SU-DHL-6 (cell line): ENCODE measurements around the gene SHROOM4.

Source experiments
- H2AFZ ChIP-seq: fragments of 200-600 bp; sonication (generic); 2 replicates; pipeline ENCODE4 v1.6.1; 2014; ENCODE audit warnings: low read depth, mild to moderate bottlenecking, moderate library complexity, mixed read lengths, antibody characterized with exemption, low read length; ENCODE audit not compliant: severe bottlenecking
- H3F3A ChIP-seq: fragments of 200-600 bp; shearing (Covaris generic); 2 replicates; pipeline ENCODE4 v1.6.0; 2016; ENCODE audit warnings: antibody characterized with exemption, mild to moderate bottlenecking; ENCODE audit not compliant: insufficient read depth
- H3K27ac ChIP-seq: fragments of 200-600 bp; sonication (generic); 2 replicates; pipeline ENCODE4 v1.5.1; 2016; ENCODE audit warnings: low read depth, mild to moderate bottlenecking, low read length, moderate library complexity, mixed read lengths
- H3K27me3 ChIP-seq: fragments of 200-600 bp; sonication (generic), shearing (Covaris generic); 2 replicates; pipeline ENCODE4 v1.6.0; 2014; ENCODE audit warnings: mild to moderate bottlenecking, low read length
- H3K36me3 ChIP-seq: fragments of 200-600 bp; sonication (generic); 2 replicates; pipeline ENCODE4 v1.6.1; 2014; ENCODE audit warnings: mild to moderate bottlenecking, low read length, mixed read lengths
- H3K4me2 ChIP-seq: fragments of 300-600, 200-600 bp; shearing (Covaris generic), sonication (generic); 2 replicates; pipeline ENCODE4 v1.6.0; 2014; ENCODE audit warnings: low read length, low read depth, mild to moderate bottlenecking; ENCODE audit not compliant: poor library complexity, severe bottlenecking
- H3K4me3 ChIP-seq: fragments of 200-600 bp; sonication (generic); 2 replicates; pipeline ENCODE4 v1.5.1; 2014; ENCODE audit warnings: antibody characterized with exemption, low read length, mild to moderate bottlenecking, mixed read lengths; ENCODE audit not compliant: insufficient read depth, poor library complexity, severe bottlenecking
- H3K79me2 ChIP-seq: fragments of 200-600 bp; sonication (generic); 2 replicates; pipeline ENCODE4 v1.6.1; 2014; ENCODE audit warnings: mild to moderate bottlenecking, low read length, moderate library complexity; ENCODE audit not compliant: insufficient read depth
- H3K9ac ChIP-seq: fragments of 200-600 bp; sonication (generic); 2 replicates; pipeline ENCODE4 v1.7.0; 2014; ENCODE audit warnings: mild to moderate bottlenecking, low read length
- H3K9me2 ChIP-seq: fragments of 200-600 bp; sonication (generic); replicated peaks from 2 replicates; pipeline ENCODE4 v1.6.1; 2014; ENCODE audit warnings: low read length; ENCODE audit not compliant: insufficient read depth
- H3K9me3 ChIP-seq: fragments of 200-600 bp; sonication (generic); 2 replicates; pipeline ENCODE4 v1.6.1; 2014; ENCODE audit warnings: low read length, mixed read lengths; ENCODE audit not compliant: insufficient read depth
- H4K20me1 ChIP-seq: fragments of 200-600 bp; sonication (generic); 2 replicates; pipeline ENCODE4 v1.6.1; 2014; ENCODE audit warnings: low read depth, mild to moderate bottlenecking, antibody characterized with exemption, low read length, moderate library complexity, mixed read lengths
- EZH2phosphoT487 ChIP-seq: fragments of 200-600 bp; sonication (generic), shearing (Covaris generic); conservative IDR thresholded peaks from 2 replicates; pipeline ENCODE4 v1.6.1; 2018; ENCODE audit warnings: mild to moderate bottlenecking, antibody characterized with exemption, low read length, moderate library complexity, mixed read lengths
- TF ChIP-seq, protein P1 (sequence below): fragments of 200-600 bp; sonication (generic); IDR thresholded peaks from one replicate; pipeline ENCODE4 v1.5.1; 2017; ENCODE audit warnings: antibody characterized with exemption, mild to moderate bottlenecking, low read length, moderate library complexity; ENCODE audit not compliant: insufficient read depth, poor library complexity, severe bottlenecking

Gene SHROOM4

DNA sequence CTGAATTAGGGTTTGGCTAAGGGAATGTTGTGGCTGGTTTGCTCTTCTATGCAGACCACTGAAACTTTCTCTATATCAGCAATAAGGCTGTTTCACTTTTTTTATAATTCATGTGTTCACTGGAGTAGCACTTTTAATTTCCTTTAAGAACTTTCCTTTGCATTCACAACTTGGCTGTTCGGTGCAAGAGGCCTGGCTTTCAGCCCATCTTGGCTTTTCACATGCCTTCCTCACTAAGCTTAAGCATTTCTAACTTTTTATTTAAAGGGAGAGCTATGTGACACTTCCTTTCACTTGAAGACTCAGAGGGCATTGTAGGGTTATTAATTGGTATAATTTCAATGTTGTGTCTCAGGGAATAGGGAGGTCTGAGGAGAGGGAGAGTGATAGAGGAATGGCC lies 142.3 kb downstream of the SHROOM4 start:
- no peak overlapping the region for H3K4me2 ChIP-seq
- TF ChIP-seq EZH2phosphoT487, result no peak
- TF ChIP-seq, protein P1, sequence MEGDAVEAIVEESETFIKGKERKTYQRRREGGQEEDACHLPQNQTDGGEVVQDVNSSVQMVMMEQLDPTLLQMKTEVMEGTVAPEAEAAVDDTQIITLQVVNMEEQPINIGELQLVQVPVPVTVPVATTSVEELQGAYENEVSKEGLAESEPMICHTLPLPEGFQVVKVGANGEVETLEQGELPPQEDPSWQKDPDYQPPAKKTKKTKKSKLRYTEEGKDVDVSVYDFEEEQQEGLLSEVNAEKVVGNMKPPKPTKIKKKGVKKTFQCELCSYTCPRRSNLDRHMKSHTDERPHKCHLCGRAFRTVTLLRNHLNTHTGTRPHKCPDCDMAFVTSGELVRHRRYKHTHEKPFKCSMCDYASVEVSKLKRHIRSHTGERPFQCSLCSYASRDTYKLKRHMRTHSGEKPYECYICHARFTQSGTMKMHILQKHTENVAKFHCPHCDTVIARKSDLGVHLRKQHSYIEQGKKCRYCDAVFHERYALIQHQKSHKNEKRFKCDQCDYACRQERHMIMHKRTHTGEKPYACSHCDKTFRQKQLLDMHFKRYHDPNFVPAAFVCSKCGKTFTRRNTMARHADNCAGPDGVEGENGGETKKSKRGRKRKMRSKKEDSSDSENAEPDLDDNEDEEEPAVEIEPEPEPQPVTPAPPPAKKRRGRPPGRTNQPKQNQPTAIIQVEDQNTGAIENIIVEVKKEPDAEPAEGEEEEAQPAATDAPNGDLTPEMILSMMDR, result no peak
- H3K79me2 ChIP-seq, result no peaks in the 10 kb centered on the region
- H3K27ac ChIP-seq, result no peak overlapping the region
- H3K9me3 ChIP-seq, result no peaks in the 10 kb centered on the region
- H3K9me2 ChIP-seq, result no peaks in the 10 kb centered on the region
- H3K9ac ChIP-seq, result no peak overlapping the region
- no peak overlapping the region for H2AFZ ChIP-seq
- no peaks in the 10 kb centered on the region for H3F3A ChIP-seq
- no peaks in the 10 kb centered on the region for H3K27me3 ChIP-seq
- no peaks in the 10 kb centered on the region for H3K36me3 ChIP-seq
- H3K4me3 ChIP-seq, result no peak overlapping the region
- H4K20me1 ChIP-seq, result no peaks in the 10 kb centered on the region

DNA sequence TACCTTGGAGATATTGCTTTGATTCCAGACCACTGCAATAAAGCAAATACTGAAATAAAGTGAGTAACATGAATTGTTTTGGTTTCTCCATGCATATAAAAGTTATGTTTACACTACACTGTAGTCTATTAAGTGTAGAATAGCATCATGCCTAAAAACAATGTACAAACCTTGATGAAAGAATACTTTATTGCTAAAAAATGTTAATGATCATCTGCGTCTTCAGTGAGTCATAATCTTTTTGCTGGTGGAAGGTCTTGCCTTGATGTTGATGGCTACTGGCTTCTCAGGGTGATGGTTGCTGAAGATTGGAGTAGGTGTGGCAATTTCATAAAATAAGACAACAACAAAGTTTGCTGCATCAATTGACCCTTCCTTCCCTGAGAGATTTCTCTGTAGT lies 145.1 kb downstream of the SHROOM4 start:
- H3K9me3 ChIP-seq, result no peaks in the 10 kb centered on the region
- H3K27ac ChIP-seq, result no peak overlapping the region
- H3K4me2 ChIP-seq, result no peak overlapping the region

DNA sequence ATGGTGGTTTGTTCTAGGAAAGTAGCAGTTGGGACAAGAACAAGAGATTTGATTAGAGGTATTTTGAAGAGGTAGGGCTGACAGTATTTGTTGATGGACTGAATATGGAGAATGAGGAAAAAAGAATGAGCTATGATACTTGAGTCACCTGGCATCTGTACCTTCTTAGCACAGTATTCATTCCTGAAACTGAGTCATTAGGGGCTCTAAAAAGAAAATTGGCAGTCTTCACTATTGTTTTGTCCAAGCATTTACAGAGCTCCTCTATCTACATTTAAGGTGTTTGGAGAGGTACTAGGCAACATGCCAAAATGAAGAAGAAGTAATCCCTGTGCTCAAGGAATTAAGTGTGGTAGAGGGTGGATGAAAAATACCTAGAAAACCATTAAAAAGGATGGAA lies 165.8 kb downstream of the SHROOM4 start:
- Histone ChIP-seq H2AFZ (no peak overlapping the region), H3K79me2 (no peaks in the 10 kb centered on the region), H3K27me3 (no peaks in the 10 kb centered on the region), H3K27ac (no peak overlapping the region), H3K9me2 (no peaks in the 10 kb centered on the region), H4K20me1 (no peaks in the 10 kb centered on the region), H3K9ac (no peak overlapping the region), H3K4me2 (no peak overlapping the region), H3F3A (no peaks in the 10 kb centered on the region), H3K9me3 (no peaks in the 10 kb centered on the region), H3K36me3 (no peaks in the 10 kb centered on the region), H3K4me3 (no peak overlapping the region)
- TF ChIP-seq, protein P1, result no peak
- no peak for TF ChIP-seq EZH2phosphoT487

More for the DNA sequence above, 145.1 kb downstream of the SHROOM4 start:
- H2AFZ ChIP-seq, result no peak overlapping the region
- H3K4me3 ChIP-seq, result no peak overlapping the region
- H3K9me2 ChIP-seq, result no peaks in the 10 kb centered on the region
- H3K27me3 ChIP-seq, result no peaks in the 10 kb centered on the region
- no peaks in the 10 kb centered on the region for H3K36me3 ChIP-seq
- H3K79me2 ChIP-seq, result no peaks in the 10 kb centered on the region
- H3F3A ChIP-seq, result no peaks in the 10 kb centered on the region
- H3K9ac ChIP-seq, result no peak overlapping the region
- TF ChIP-seq EZH2phosphoT487, result no peak
- TF ChIP-seq, protein P1, result no peak
- no peaks in the 10 kb centered on the region for H4K20me1 ChIP-seq
